ENCODE measurements around the gene ACTN3.

- TF ChIP-seq, protein P1, sequence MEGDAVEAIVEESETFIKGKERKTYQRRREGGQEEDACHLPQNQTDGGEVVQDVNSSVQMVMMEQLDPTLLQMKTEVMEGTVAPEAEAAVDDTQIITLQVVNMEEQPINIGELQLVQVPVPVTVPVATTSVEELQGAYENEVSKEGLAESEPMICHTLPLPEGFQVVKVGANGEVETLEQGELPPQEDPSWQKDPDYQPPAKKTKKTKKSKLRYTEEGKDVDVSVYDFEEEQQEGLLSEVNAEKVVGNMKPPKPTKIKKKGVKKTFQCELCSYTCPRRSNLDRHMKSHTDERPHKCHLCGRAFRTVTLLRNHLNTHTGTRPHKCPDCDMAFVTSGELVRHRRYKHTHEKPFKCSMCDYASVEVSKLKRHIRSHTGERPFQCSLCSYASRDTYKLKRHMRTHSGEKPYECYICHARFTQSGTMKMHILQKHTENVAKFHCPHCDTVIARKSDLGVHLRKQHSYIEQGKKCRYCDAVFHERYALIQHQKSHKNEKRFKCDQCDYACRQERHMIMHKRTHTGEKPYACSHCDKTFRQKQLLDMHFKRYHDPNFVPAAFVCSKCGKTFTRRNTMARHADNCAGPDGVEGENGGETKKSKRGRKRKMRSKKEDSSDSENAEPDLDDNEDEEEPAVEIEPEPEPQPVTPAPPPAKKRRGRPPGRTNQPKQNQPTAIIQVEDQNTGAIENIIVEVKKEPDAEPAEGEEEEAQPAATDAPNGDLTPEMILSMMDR (conservative IDR thresholded peaks at IDR 0.05; ENCODE audit: low read depth in 2 of 2) = no peak
- TF ChIP-seq ETS1 (IDR thresholded peaks at IDR 0.05) (no peak), POLR2AphosphoS5 (IDR thresholded peaks at IDR 0.05; ENCODE audit: low read depth) (peak; percentile 54), EZH2 (IDR thresholded peaks at IDR 0.05; ENCODE audit: low read depth, unreplicated experiment) (no peak), CREB1 (CRISPR knock-in tag; IDR thresholded peaks at IDR 0.05; ENCODE audit: low read depth) (no peak), EZH2phosphoT487 (IDR thresholded peaks at IDR 0.05; ENCODE audit: unreplicated experiment) (no peak), ZNF331 (CRISPR knock-in tag; IDR thresholded peaks at IDR 0.05; ENCODE audit: low read depth) (no peak), NANOG (IDR thresholded peaks at IDR 0.05; ENCODE audit: borderline replicate concordance) (no peak), JUNB (IDR thresholded peaks at IDR 0.05; ENCODE audit: unreplicated experiment) (no peak)
- TF ChIP-seq, protein P2, sequence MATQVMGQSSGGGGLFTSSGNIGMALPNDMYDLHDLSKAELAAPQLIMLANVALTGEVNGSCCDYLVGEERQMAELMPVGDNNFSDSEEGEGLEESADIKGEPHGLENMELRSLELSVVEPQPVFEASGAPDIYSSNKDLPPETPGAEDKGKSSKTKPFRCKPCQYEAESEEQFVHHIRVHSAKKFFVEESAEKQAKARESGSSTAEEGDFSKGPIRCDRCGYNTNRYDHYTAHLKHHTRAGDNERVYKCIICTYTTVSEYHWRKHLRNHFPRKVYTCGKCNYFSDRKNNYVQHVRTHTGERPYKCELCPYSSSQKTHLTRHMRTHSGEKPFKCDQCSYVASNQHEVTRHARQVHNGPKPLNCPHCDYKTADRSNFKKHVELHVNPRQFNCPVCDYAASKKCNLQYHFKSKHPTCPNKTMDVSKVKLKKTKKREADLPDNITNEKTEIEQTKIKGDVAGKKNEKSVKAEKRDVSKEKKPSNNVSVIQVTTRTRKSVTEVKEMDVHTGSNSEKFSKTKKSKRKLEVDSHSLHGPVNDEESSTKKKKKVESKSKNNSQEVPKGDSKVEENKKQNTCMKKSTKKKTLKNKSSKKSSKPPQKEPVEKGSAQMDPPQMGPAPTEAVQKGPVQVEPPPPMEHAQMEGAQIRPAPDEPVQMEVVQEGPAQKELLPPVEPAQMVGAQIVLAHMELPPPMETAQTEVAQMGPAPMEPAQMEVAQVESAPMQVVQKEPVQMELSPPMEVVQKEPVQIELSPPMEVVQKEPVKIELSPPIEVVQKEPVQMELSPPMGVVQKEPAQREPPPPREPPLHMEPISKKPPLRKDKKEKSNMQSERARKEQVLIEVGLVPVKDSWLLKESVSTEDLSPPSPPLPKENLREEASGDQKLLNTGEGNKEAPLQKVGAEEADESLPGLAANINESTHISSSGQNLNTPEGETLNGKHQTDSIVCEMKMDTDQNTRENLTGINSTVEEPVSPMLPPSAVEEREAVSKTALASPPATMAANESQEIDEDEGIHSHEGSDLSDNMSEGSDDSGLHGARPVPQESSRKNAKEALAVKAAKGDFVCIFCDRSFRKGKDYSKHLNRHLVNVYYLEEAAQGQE (IDR thresholded peaks at IDR 0.05; ENCODE audit: unreplicated experiment) = no peak
These were observed at the start of gene ACTN3 for GRCh38 chr11:66546368-66546965.

Data from GM23338 (cell line).